GM19328 (cell line): ENCODE measurements around the gene NOTUM.
A peak's percentile ranks its signal among the peaks of the same experiment; 100 is the strongest.

Experiments
- ATAC-seq: cut with Tn5 transposase; IDR thresholded peaks from one replicate; pipeline ENCODE4 v1.9.1; 2021; ENCODE audit warnings: mild to moderate bottlenecking, moderate library complexity; ENCODE audit not compliant: unreplicated experiment

Gene NOTUM

DNA sequence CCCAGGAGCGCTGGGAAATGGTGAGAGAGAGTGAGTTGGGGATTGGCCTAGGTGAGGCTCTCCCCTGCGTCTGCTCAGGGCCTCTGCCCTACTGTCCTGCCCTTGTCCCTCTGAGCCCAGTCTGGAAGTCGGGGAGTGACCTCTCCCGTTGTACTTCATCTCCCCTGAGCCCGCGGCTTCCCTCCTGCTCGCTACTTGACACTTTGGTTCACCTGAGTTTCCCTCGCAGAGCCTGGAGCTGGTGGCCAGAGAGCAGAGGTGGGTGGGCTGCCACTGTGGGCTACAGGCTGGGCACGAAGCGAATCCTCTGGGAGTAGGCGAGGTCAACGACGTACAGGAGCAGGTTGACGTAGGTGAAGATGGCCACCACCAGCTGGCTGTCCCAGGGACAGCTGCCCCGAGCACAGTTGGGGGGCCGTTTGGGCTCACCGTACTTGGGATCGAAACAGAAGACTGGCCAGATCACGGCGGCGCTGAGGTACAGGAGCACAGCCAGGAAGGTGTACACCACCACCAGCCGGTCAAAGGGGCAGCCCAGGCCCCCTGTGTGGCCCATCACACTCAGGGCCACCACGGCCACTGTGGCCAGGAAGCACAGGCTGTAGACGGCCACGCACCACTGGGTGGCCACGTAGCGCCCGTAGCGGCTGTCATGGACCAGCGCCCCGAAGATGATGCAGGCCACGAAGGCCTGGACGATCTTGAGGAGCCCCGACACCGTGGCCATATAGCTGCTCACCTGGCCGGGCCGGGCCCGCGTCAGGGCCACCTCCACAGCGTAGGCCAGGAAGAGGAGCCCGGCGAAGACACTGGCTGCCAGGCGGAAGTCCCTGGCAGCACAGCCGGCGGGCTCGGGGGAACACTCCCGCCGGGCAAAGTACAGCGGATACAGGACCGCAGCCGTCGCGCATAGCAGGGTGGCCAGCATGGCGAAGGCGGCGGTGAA is 20.2 kb downstream of the NOTUM start:
- ATAC-seq = no peak

- no peak for ATAC-seq
Measured at GRCh38 chr17:81939881-81940385, 21.1 kb downstream of the NOTUM start.

DNA sequence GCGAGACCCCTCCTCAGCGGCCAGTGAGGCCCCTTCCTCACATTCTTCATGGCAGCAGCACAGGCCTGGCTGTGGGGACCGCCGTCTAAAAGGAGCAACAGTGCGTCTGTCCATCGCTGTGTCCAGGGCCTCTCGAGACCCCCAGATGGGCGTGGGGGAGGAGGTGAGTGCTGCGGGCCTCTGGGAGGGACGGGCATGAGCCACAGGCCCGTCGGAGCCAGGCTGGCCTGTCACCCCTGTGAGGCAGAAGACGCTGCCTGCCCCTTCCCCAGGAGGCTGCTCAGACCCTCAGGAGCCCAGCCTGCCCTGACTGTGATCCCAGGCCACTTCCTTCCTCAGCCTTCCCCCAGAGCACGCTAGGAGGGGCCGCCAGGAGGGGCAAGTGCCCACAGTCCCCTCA is 21.8 kb downstream of the NOTUM start:
- no peak for ATAC-seq

DNA sequence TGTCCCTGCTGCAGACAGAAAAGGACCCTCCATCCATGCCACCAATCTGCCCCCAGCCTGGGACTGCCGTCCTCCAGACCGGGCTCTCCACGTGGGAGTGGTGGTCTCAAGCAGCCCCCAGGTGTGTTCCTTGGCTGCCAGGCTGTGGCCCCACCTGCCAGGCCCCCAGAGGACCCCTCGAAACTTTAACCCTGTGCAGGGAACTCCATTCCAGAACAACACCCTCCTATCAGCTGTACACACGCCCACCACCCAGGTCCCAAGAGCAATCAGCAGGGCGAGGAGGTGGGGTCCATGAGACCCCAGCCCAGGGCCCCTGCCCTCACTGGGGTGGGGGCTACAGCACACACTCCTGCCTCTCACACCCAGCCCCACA is 25.3 kb downstream of the NOTUM start:
- no peak for ATAC-seq

DNA sequence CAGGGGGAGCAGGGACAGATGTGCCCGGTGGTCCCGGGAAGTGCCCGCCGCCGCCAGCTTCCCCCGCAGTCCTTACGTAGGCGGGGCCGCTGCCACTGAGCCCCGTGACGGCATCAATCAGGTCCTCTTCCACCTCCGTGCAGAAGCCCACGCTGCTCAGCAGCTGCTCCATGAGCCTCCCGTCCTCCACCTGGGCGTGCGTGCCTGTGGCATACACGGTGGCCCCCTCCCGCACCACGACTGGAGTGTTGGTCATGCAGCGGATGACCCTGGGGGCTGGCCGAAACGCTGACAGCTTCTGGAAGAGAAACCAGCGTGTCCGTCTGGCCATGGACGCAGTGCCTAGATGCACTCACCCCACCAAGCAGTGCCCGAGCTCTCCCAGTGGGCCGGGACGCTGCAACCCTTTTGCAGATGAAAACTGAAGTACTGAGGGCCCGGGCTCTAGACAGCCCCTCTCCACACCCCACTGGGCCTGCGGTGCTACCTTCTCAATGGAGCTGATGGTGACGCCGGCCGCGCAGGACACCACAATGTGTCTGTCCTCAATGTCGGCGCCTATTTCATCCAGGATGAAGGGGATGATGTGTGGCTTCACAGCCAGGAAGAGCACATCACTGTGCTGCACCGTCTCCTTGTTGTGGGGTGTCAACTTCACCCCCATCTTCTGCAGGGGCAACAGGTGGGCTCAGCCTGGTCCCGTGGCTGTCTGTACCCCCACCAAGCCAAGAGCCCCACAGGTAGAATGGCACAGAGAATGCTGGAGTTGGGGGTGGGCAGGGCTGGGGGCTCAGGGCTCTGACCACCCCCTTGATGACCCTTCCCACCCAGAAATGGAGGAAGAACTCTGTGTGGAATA is 25.9 kb downstream of the NOTUM start:
- ATAC-seq = no peak

GRCh38 chr17:81934098-81934757 is 26.8 kb downstream of the NOTUM start:
- ATAC-seq = no peak

GRCh38 chr17:81933178-81933699 is 27.7 kb downstream of the NOTUM start:
- no peak for ATAC-seq

DNA sequence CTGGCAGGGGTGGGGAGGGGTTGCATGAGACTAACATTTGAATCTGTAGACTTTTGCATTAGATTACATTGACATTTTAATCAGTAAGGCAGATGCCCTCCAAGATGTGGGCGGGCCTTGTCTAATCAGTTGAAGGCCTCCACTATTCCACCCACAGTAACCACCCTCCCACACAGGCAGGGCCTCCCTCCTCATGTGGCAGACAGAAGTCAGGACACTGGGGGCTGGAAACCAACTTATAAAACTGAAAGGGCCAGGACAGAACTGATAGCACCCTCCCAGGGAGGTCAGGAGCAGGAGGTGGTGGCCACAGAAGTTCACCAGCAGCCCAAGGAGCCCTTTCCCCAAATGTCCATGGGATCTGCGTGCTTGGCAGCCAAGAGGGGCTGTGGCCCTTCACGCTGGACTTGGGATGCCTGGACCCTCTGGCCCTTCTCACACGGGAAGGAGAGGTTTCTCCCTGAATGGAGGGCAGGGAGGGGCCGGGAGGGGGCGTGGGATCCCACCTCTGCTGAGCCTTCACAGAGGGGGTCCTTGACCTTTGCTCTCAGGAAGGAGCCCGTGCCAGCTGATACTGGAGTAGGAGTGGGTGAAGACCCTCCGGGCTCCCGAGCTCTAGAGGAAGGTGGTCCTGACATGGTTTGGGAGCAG is 28.5 kb downstream of the NOTUM start:
- ATAC-seq = no peak

DNA sequence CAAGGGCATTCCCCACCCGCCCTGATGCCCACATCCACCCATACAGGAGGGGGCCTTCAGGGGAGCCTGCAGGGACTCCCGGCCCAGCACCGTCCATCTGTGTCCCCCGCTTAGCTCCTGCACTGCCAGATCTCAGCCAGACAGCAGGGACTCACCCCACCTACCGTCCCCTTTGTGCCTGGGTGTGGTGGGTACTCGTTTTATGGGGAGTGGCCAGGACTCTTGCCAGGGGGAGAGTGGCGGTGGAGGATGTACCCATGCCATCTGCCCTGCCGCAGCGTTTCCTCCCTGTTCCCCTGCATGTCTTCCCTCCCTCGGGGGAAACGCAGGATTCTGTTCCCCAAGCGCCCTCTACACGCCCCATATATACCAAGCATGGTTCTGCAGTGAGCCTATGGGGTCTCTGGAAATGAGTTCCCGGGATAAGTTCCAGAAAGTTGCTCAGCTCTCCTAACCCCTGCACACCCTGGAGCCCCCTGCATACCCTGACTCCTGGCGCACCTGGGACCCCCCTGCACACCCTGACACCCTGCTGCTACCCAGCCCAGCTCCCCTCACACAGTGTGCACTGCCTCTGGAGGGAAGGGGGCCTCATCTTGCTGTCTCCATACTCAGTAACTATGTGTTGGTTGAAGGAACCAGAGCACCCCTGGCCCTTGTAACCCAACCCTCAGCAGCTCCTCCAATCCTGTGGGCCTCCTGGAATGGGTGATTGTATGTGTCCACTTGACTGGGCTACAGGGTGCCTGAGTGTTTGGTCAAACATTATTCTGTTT is 29.2 kb downstream of the NOTUM start:
- ATAC-seq = no peak

GRCh38 chr17:81931189-81931556 is 29.8 kb downstream of the NOTUM start:
- no peak for ATAC-seq

DNA sequence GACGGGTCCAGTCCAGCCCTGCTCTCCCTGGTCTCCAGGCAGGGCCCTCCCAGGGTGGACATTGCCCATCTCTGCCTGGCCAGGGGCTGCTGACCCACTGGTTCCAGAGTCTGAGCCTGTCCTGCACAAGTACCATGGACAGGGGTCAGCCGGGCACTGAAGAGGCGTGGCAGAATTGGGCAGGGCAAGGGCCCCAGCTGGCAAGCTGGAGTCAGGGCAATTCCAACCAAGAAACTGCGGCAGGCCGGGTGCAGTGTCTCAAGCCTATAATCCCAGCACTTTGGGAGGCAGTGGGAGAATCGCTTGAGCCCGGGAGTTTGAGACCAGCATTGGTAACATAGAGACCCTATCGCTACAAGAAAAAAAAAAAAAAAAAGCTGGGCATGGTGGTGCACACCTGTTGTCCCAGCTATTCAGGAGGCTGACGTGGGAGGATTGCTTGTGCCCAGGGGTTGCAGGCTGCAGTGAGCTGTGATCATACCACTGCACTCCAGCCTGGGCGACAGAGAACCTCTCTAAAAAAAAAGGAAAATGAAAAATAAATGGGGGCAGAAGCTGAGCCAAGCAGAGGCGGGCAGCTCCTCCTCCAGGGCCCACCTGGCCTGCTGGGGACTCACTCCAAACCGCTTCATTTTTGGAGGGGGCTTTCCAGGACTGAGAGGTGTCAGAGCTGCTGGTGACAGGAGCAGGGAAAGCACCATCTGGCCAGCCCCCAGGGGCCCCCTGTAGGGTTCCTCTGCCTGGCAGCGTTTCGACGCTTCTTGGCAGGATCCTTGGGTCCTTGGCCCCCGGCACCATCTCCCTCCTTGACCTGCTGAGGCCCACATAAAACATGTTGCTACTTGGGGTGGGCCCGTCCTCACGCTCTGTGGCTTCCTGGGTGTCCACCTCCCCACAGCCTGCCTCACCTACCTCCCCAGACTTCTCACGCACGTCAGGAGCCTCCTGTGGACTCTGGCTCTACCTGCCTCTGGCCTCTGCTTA is 30.6 kb downstream of the NOTUM start:
- no peak for ATAC-seq

GRCh38 chr17:81929253-81930141 is 31.5 kb downstream of the NOTUM start:
- no peak for ATAC-seq

DNA sequence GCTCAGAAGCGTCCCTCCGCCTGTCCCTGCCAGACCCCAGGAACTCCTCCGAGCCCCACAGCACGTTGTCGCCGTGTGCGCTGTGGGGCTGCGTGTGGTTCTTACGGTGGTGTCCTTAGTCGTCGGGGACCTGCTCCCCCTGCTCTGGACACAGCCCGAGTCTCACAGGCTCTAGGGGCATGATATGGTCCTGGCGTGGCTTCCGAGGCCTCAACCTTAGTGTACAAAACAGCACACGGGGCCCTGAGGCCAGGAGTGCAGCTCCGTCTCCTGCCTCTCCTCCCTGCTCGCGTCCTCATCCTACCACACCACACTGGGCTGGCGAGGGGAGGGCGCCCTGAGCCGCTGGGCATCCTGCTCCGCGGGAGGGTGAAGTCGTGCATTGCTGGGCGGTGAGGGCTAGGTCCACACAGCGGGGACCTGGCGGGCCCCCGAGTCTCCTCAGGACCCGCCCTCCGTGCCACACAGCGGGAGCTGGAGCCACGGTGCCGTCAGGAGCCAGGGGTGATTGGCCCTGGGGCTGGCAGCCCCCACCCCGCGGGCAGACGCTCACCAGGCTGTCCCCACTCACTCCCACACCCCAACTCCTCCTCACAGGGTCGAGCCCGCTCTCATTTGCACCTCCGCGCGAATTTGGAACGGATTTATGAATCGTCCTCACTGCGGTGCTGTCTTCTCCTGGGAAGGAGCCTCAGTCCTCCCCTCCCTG is 32.3 kb downstream of the NOTUM start:
- ATAC-seq = no peak

- peak; percentile 53 for ATAC-seq
Measured at GRCh38 chr17:81927653-81928543, 33.1 kb downstream of the NOTUM start, which contains the start of gene MAFG. Gene MAFG, minus strand, starts transcription at chr17:81927735. Its CDS starts 4,550 bp downstream, at chr17:81923185.

DNA sequence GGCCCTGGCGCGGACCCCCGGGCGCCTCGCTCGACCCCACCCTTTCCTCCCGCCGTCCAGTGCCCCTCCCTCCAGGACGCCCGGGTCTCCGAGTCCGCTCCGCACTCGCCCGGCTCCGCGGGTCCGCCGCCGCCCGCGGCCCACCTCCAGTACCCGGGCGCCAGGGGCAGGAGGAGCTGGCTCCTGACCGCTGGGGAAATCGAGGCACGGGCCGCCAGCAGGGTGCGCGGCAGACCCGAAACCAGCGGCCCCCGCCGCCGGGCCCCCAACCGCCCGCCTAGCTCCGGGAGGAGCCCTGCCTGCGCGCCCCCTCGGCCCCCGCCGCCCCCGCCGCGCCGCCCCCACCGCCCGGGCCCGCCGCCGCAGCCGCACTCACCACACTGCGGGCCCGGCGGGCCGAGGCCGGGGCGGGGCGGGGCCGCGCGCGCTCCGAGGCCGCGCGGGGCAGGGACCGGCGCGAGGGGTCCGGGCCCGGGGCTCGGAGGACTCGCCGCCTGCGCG is 33.8 kb downstream of the NOTUM start:
- peak; percentile 19 for ATAC-seq
